ENCODE measurements around the gene SAMSN1.

SAMSN1 gene

DNA sequence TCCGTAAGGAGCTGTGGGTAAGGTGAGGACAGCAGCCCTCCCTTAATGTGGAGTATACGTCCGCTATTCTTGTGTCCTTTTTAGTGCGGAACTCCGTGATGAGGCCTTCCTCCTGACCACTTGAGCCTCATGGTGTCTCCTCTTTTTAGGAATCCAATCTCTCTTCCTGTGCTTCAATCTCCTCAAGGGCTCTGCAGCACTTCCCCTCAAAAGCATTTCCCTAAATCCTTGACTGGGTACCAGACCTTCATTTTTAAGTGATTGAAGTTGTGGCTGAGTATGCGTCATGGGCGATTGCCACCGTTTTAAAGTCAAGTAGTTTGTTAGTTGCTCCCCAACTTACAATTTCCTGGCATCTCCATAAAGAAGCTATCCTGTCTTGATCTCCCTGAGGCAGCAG is 62.8 kb downstream of the SAMSN1 start:
- DNase-seq: no peak

DNA sequence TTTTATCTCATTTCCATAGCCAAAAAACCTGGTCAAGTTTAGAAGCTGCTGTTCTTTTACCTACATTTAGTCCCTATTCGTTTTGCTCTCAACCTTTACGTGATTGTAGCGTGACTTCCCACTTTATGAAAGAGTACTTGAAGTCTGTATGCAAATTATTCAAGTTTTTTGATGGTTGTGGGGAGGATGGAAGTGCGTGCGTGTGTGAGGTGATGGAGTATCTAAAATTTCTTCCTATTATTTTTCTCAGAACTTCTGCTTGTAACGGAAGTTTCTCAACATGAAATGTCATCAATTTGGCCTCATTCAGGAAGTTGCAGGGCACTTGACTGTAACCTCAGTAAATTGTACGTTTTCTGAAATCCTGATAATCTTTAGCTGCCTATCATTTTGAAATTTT is 64.0 kb downstream of the SAMSN1 start:
- DNase-seq: no peak

DNA sequence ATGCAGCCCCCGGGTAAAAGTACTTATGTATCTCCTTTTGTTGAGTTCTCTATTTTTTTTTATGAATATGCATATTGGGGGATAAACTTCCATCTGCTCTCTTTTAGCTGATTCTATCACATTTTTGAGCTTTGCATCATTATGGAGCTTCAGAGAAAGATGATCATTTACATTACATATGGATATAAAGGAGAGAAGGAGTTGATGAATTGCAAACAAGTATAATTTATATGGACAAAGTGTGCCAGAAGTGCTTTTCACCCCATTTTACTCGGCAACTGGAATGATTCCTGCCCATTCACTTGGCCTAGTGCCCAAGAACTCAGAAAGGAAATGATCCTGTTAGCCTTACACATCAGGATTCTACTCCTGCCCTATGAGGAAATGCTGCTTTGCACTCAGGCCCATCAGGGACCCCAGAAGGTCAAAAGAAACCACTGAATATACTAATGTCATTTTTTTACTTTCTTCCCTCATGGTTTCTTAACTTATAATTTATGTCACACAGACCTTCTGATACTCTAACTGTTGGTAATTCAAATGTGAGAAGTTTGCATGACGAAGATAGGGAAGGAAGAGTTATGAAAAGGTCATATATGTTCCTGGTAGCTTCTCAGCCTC is 65.6 kb downstream of the SAMSN1 start:
- DNase-seq: no peak

DNA sequence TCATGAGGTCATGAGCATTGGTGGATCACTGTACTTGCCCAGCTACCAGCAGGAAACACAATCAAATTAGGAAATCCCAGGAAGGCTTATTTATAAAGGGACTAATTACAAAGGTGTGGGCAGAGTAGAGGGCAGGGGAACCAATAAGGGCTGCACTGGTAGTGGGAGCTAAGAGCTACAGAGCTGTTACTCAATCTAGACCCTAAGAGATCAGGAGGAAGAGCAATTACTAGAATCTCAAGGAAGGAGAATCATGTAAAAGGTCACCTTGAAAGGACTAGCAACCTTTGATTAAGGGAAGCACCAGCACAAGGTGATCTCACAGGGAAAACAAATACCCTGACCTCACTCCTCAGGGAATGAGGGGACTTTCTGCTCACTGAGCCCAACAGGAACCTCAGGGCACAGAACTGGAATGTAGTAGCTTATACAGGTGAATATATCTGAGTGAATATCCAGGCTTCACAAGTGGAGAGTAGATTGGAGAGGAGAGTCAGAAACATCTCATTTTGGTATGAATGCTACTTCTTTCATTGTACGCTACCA is 66.8 kb downstream of the SAMSN1 start:
- DNase-seq: no peak

DNA sequence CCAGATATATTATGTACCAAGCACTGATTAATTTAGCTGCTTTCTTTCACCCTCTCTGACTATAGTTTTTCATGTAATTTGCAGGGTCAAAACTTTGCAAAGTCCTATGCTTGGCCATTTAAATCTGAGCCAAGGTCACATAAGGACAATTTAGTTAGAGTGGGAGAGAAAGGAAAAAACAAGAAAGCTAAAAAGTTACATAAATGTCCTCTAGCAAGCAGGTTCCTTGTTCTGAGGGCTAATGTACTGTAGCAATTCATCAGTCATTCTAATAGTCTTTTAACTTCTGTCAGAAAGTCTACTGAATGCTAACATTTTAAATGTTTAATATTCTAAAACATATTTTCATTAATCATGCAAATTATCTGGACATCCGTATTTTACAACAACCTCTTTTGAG is 68.3 kb downstream of the SAMSN1 start:
- no peak for DNase-seq

DNA sequence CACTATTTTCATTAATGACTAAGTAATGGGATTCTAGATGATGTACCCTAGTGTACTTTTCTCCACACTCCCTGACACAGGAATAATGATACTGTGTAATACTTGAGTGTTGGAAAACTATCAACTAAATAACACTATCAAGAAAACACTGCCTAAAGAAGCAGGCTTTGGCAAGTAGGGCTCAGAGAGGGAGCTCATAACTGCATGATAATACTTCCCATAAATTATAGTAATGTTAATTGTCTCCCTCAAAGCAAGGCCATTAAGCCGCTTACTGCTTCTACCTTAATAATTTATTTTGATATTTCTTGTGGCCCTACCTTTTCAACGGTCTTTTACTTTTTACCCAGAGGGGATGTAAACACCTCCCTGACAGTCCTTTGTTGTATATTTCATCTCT is 69.0 kb downstream of the SAMSN1 start:
- no peak for DNase-seq

DNA sequence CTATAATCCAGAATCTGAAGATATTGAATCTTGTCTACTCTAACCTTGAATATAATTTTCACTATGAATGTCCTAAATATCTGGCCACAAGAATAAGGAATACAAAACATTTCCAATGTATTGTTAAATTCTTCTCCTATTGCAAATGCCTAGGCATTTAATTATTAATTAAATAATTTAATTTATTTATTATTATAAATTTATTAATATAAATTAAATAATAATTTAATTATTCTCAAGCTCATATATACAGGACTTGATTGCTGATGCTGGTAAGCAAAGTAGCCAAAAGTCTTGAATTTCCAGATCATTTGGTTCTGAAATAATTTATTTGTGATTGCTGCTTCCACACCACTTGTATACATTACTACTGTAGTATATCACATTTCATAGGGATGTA is 71.1 kb downstream of the SAMSN1 start:
- no peak for DNase-seq

DNA sequence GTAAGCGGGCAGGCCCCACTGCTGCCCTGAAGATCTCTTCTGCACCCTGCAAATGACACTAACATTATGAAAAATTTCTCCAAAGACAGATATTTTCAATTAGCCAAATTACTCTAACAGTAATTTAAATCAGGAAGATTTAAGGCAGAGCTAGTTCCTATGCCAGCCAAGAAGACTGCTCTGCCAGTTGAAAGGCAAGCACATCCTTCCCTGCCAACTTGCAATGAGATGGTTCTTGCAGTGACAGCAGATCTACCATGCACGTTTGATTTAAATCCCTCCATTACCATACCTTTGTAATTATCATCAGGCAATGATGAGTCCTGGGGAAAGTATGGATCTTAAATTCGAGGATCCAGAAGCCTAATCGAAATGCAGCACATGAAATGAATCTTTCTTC is 76.5 kb downstream of the SAMSN1 start:
- DNase-seq: no peak

DNA sequence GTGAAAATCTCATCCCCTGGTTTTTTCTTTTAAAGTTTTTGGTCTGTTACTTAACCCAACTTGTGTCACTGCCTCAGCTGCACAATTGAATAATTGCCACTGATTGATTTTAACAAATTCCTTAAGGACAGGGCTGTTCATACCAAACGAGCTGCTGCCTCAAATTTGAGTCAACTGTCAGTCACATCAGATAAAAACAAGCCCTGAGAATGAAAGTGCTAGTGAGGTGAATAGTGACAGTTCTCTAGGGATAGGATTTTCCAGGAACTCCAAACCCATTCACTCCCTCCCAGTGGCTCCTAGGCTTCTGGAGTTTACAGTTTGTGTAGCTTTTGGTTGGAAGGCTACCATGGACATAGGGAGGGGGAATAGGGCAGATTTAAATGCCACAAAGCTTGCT is 79.4 kb downstream of the SAMSN1 start:
- no peak for DNase-seq

DNA sequence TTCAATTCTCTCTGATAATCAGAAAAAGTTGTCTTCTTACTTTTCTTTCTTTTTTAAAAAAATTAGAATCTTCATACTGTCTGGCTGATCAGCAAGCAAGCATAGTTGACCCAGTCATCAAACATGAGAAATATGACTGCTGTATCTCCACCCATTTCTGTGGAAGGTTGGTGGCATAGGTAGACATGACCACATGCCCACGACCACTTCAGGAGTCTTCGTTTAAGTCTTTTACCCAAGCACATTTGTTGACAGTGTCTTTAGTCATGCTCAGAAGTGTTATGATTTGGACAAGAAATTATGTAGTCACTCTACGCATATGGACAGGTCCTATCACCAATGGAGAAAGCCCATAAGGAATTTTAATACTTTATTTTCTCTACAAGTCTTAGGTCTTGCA is 88.4 kb downstream of the SAMSN1 start:
- no peak for DNase-seq

DNA sequence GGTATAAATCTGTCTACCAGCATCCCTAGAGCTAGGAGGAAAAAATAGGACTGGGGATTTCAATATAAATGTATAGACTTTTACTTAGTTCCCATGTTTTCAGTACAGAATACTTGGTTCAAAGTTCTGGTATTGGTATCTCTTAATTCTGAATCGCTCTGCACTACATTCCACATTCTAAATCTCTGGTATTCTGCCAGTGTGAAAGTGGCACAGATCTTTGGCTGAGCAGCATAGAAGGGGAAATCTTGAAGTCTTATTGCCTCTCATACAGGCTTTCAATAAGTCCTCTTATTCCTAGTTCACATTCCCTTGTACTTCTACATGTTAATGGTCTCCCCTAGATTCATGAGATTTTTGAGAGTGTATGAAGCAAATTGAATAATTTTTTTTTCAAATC is 89.2 kb downstream of the SAMSN1 start:
- DNase-seq: no peak

DNA sequence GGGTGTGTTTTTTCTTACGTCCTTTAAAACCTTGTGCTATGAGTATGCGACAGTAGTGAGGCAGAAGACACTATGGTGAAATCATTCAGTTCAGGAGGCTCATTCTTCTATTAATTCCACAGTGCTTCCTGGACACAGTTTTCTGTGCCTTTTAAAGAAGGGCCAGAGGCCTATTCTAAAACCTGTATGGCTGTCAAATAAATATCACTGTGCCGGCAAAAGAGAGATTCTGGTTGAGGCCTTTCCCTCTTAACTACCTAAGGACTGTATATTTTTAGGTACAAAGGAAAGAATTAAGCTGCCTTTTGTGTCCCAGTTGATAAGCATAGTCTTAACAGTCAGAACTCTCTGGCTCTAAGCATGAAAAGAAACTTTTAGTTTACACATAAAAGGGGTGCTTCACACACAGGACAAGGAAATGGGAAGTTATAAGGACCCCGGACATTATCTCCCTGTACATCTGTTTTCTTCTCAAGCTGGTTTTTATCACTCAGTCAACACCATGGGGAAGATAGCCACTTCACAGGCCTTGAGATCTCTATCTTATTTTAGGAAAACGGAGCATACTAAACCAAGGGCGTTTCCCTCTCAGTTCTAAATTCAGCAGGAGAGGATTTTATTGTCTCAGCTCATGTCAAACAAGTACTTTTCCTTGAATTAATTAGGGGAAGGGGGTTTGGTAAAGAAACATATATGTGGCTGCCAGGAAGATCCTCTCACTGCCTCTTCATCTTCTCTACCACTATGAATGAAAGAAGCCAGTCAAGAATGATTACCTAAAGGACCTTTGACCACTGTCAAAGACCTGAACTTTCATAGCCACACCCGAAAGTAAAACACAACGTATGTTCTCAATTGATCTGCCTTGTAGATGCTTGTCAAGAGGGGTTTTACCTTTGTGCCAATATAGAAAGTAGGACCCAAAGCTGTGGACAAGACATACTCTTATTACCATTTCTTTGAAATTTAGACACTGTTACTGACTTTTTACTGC is 91.8 kb downstream of the SAMSN1 start:
- no peak for DNase-seq

DNA sequence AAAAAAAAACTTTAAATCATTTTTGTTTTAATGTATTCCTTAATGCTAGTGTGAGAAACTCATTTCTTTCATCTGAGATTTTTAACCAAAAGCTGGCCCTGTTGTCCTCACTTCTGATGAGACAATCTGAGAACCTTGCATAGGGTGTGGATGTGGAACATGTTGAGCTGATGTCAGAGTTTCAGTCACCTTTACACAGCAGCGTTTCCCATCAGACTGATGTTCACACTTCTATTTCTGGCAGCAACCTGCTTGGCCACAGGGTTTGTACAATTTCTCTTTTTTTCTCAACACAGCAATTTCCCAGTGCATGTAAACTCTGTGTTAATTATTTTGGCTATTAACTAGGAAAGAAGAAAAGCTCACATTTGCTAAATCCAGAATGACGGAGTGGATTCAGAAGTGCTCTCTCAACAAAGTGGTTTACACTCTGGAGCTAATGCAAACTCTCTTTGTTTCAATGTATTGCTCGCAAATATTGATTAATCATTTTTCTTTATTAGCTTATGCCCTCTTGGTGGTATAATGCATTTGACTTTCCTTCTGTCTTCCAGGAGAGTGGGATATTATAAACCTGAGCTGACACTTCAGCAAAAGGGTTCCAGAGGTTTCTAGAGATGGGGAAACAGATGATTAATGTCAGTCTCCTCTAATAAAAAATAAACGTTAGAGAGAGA is 92.6 kb downstream of the SAMSN1 start:
- no peak for DNase-seq

DNA sequence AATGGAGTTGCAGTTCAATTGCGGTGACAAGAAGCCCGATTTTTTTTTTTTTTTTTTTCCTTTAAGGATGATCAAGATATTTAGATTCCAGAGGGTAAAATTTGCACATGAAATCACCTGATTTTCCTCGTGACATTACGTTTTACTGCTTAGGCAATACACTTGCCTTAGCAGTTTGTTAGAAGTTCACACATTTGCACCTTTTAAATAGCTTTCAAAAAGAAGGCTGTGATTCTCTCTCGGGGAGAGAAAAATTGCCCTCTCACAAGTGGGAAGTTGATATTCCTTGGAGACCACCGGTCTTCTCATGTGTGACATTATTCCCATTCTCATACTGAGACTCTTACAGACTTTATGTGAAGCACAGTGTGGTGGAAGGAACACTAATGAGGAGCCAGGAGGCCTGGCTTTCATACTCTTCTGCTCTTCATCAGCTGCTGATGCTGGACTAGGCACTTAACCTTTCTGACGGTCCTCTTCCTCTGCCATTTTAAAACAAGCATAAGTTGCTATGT is 93.3 kb downstream of the SAMSN1 start:
- no peak for DNase-seq

DNA sequence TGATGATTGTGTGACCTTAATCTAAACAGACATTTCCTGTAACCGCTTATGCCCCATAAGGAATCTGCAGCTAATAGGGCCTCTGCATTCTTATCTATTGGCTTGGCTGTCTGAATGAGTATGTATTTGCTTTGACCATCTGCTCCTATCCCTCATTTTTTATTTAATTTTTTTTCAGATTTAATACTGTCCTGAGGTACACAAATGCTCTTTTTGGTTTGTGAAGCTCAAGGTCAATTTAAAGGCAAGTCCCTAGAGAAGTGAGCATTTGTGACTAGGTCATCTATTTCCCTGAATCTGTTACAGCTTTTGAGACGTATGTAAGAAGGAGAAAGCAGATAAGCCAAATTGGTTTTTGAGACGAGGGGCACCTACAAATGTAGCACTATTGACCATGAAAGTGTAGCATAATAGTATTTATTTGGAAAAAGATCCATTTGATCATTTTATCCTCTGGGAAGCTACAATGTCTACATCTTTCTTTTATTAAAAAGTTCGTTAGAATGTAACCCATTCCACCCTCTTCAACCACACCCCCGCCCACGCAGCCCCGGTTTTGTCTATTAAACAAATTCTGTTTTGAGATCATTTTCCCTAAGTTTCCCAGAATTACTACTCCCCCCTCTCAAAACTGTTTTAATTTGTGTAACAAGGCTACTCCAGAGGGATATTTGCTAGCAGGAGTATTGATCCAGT is 93.9 kb downstream of the SAMSN1 start:
- DNase-seq: no peak

DNA sequence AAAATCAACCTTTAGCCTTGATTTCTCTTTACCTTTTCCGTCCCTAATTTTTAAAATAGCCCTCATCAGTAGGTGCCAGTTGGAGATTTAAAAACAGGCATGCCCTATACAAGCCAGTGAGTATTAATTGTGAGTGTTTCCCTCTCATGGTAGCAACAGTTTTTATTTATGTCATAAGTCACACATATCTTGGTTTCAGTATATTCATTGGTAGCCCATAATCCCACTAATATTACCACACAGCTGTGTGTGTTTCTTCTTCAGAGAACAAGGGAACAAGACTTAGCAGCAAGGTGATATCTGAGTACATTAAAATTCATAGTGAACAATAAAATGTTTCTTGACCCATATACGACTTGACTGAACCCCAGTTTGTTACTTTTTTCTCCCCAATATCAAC is 94.6 kb downstream of the SAMSN1 start:
- no peak for DNase-seq

DNA sequence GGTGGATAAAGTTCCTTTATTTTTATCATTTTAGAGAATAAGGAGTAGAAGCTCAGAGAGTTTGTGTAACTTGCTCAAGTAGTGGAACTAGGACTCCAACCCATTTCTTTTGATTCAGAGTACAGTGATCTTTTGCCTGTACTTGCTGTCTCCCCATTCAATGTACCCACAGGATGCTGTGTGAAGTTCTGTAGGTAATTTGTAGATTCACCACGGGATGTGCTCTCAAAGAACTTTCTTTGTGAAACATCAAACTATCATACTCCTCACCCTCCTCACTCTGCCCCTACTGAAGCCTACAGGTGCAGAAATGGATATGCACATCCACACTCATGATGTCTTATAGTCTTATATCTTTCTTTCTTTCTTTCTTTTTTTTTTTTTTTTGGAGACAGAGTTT is 97.3 kb downstream of the SAMSN1 start:
- DNase-seq: no peak

DNA sequence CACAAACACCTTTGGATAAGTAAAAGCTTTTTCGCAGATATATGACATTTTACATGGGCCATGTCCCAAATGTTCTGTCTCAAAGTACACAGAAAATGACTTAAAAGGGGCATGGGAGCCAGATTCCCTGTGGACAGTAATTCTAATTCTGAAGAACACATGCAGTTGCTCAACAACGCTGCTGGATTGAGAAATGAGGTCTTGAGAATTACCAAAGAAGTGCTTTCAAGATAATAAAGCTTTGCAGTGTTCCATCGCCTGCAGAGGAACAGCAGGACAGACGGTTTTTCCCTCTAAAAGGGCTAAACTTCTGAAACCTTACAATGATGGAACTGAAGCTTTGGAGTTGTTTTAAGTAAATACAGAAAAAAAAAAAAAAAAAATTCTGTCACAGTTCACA is 107.9 kb downstream of the SAMSN1 start:
- DNase-seq: no peak

DNA sequence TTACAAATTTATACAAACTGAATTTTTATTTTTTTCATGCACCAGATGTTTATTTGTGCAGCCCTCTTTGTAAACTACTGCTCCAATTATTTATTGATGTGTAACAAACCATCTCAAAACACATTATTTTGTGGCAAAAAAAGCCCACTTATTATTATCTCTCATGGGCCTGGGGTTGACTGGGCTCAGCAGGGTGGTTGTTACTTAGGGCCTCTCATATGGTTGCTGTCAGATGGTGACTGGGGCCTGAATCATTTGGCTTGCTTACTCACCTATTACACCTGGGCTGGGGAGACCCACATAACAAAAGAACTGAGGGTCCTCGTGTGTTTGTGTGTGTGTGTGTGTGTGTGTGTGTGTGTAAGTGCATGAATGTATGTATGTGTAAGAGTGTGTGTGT is 110.7 kb downstream of the SAMSN1 start:
- no peak for DNase-seq

Measured in NCI-H345 (cell line).